H9 (cell line): ENCODE results near the gene ARHGEF2. TPM values are rescaled to one million over a fixed set of nuclear protein-coding genes. Genes with fewer than 3 reads are reported as not detected.

Experiments
- DNase-seq: peaks from one replicate; pipeline ENCODE4 v3.0.0-alpha.2; 2017
- H2AFZ ChIP-seq: one replicate; pipeline ENCODE4 v1.6.1; 2013; ENCODE audit warnings: mild to moderate bottlenecking, low read length, control low read depth, moderate library complexity
- H2AK5ac ChIP-seq: 2 replicates; pipeline ENCODE4 v1.6.1; 2013; ENCODE audit warnings: low read length, control low read depth, mixed read lengths; ENCODE audit not compliant: insufficient read length
- H2BK120ac ChIP-seq: one replicate; pipeline ENCODE4 v1.6.1; 2013; ENCODE audit warnings: low read depth, mild to moderate bottlenecking, low read length, control low read depth, inconsistent platforms; ENCODE audit not compliant: poor library complexity, severe bottlenecking
- H2BK12ac ChIP-seq: 2 replicates; pipeline ENCODE4 v1.6.1; 2013; ENCODE audit warnings: low read length, control low read depth, mixed read lengths, low read depth; ENCODE audit not compliant: insufficient read length
- H2BK15ac ChIP-seq: 2 replicates; pipeline ENCODE4 v1.6.1; 2013; ENCODE audit warnings: low read depth, low read length, control low read depth
- H2BK20ac ChIP-seq: one replicate; pipeline ENCODE4 v1.6.1; 2013; ENCODE audit warnings: low read depth, mild to moderate bottlenecking, low read length, control low read depth, inconsistent platforms; ENCODE audit not compliant: poor library complexity, severe bottlenecking
- H2BK5ac ChIP-seq: 2 replicates; pipeline ENCODE4 v1.6.1; 2013; ENCODE audit warnings: low read length, control low read depth, mixed read lengths; ENCODE audit not compliant: insufficient read length
- H3K14ac ChIP-seq: 2 replicates; pipeline ENCODE4 v1.6.1; 2013; ENCODE audit warnings: low read length, control low read depth; ENCODE audit not compliant: insufficient read depth
- H3K18ac ChIP-seq: 2 replicates; pipeline ENCODE4 v1.6.1; 2013; ENCODE audit warnings: low read depth, mild to moderate bottlenecking, mixed read lengths, low read length, control low read depth; ENCODE audit not compliant: insufficient read length
- H3K23ac ChIP-seq: 2 replicates; pipeline ENCODE4 v1.6.1; 2013; ENCODE audit warnings: low read length, control low read depth, mixed read lengths, low read depth; ENCODE audit not compliant: insufficient read length
- H3K23me2 ChIP-seq: 2 replicates; pipeline ENCODE4 v1.6.1; 2013; ENCODE audit warnings: low read depth, mild to moderate bottlenecking, mixed read lengths, low read length, control low read depth; ENCODE audit not compliant: insufficient read length, poor library complexity, severe bottlenecking
- H3K27ac ChIP-seq: 2 replicates; pipeline ENCODE4 v1.5.1; 2013; ENCODE audit warnings: low read length, control low read depth, mixed read lengths, low read depth; ENCODE audit not compliant: insufficient read length
- H3K27me3 ChIP-seq: 2 replicates; pipeline ENCODE4 v1.6.1; 2013; ENCODE audit warnings: low read length, control low read depth, inconsistent platforms; ENCODE audit not compliant: insufficient read depth
- H3K4ac ChIP-seq: 2 replicates; pipeline ENCODE4 v1.6.1; 2013; ENCODE audit warnings: low read depth, mild to moderate bottlenecking, control low read depth, inconsistent platforms, low read length, moderate library complexity
- H3K4me1 ChIP-seq: 2 replicates; pipeline ENCODE4 v1.6.1; 2013; ENCODE audit warnings: low read length, control low read depth, inconsistent platforms; ENCODE audit not compliant: insufficient read depth
- H3K4me2 ChIP-seq: 2 replicates; pipeline ENCODE4 v1.6.1; 2013; ENCODE audit warnings: low read length, control low read depth, mixed read lengths; ENCODE audit not compliant: insufficient read length, insufficient read depth
- H3K56ac ChIP-seq: 2 replicates; pipeline ENCODE4 v1.6.1; 2013; ENCODE audit warnings: low read depth, mild to moderate bottlenecking, mixed read lengths, low read length, control low read depth; ENCODE audit not compliant: insufficient read length
- H3K79me1 ChIP-seq: 2 replicates; pipeline ENCODE4 v1.6.1; 2013; ENCODE audit warnings: low read depth, mild to moderate bottlenecking, moderate library complexity, low read length, control low read depth, inconsistent platforms; ENCODE audit not compliant: insufficient read depth, poor library complexity, severe bottlenecking
- H3K79me2 ChIP-seq: 2 replicates; pipeline ENCODE4 v1.6.1; 2013; ENCODE audit warnings: low read length, control low read depth, inconsistent platforms; ENCODE audit not compliant: insufficient read depth
- H3K9ac ChIP-seq: 2 replicates; pipeline ENCODE4 v1.6.1; 2013; ENCODE audit warnings: low read length, control low read depth, mixed read lengths; ENCODE audit not compliant: insufficient read length; ENCODE audit errors: extremely low read depth
- H3K9me3 ChIP-seq: one replicate; pipeline ENCODE4 v1.6.1; 2013; ENCODE audit warnings: low read depth, low read length, inconsistent platforms; ENCODE audit not compliant: control insufficient read depth
- H3T11ph ChIP-seq: one replicate; pipeline ENCODE4 v1.6.1; 2013; ENCODE audit warnings: mild to moderate bottlenecking, low read length, control low read depth, inconsistent platforms
- H4K20me1 ChIP-seq: one replicate; pipeline ENCODE4 v1.6.1; 2013; ENCODE audit not compliant: control insufficient read depth, insufficient read length, insufficient read depth
- H4K5ac ChIP-seq: 2 replicates; pipeline ENCODE4 v1.6.1; 2013; ENCODE audit warnings: low read depth, mild to moderate bottlenecking, mixed read lengths, low read length, control low read depth; ENCODE audit not compliant: insufficient read length
- H4K8ac ChIP-seq: replicated peaks from 2 replicates; pipeline ENCODE4 v1.6.1; 2013; ENCODE audit warnings: low read length, control low read depth, mixed read lengths, low read depth; ENCODE audit not compliant: insufficient read length
- H4K91ac ChIP-seq: 2 replicates; pipeline ENCODE4 v1.6.1; 2013; ENCODE audit warnings: low read depth, mild to moderate bottlenecking, moderate library complexity, mixed read lengths, low read length, control low read depth; ENCODE audit not compliant: insufficient read length
- H3K27ac Mint-ChIP-seq, 3 experiments: 2 replicates in 2 of 3; 3 replicates in 1 of 3; pipeline ENCODE4 v1.8.0; 2020 to 2021; ENCODE audit warnings: mixed read lengths in 3 of 3, mild to moderate bottlenecking in 1 of 3, moderate library complexity in 1 of 3
- H3K27me3 Mint-ChIP-seq: 2 replicates; pipeline ENCODE4 v1.8.0; 2021; ENCODE audit warnings: low read depth, mild to moderate bottlenecking, moderate library complexity, mixed read lengths
- H3K36me3 Mint-ChIP-seq, 3 experiments: 2 replicates in 2 of 3; 3 replicates in 1 of 3; pipeline ENCODE4 v1.8.0; 2020 to 2021; ENCODE audit warnings: low read depth in 3 of 3, mixed read lengths in 3 of 3; ENCODE audit not compliant: insufficient read depth in 1 of 3
- H3K4me1 Mint-ChIP-seq, 2 experiments: 2 replicates each; pipeline ENCODE4 v1.8.0; 2020; ENCODE audit warnings: mixed read lengths in 2 of 2
- H3K4me3 Mint-ChIP-seq, 2 experiments: 2 replicates in 1 of 2; 3 replicates in 1 of 2; pipeline ENCODE4 v1.8.0; 2020 to 2021; ENCODE audit warnings: mild to moderate bottlenecking in 2 of 2, mixed read lengths in 2 of 2, moderate library complexity in 1 of 2
- H3K9me3 Mint-ChIP-seq, 2 experiments: 2 replicates in 1 of 2; 3 replicates in 1 of 2; pipeline ENCODE4 v1.8.0; 2020; ENCODE audit warnings: mild to moderate bottlenecking in 2 of 2, mixed read lengths in 2 of 2, moderate library complexity in 1 of 2
- CTCF ChIP-seq: fragments of 200-600 bp; sonication (generic); conservative IDR thresholded peaks from 3 replicates; pipeline ENCODE4 v1.8.0; 2021; ENCODE audit warnings: antibody characterized with exemption, mild to moderate bottlenecking
- WGBS: extraction: QIAGEN DNeasy Blood & Tissue Kit; methylation state at CpG from one replicate; pipeline ENCODE4 v1.1.7; 2013; ENCODE audit warnings: missing lambda C conversion rate, low lambda C conversion rate, mixed read lengths; ENCODE audit not compliant: insufficient read length; ENCODE audit errors: extremely low coverage; 5-methylcytosine and 5-hydroxymethylcytosine counted together
- total RNA-seq: library from RNA; stranded (reverse); gene quantifications from 2 replicates; pipeline ENCODE4 v1.2.1, GENCODE V29; 2021

The ARHGEF2 gene
- total RNA-seq, 1 experiment from 2014 or later: 111 TPM

GRCh38 chr1:155975375-155976061 lies 2.8 kb downstream of the ARHGEF2 start:
- H3K27ac Mint-ChIP-seq: peak overlapping the region; percentile 45 to 87 (median 86)
- Histone ChIP-seq H4K8ac (no peak overlapping the region), H2BK15ac (no peak overlapping the region), H3K27me3 (no peaks in the 10 kb centered on the region), H4K5ac (no peak overlapping the region), H3K4ac (no peak overlapping the region), H2BK12ac (no peak overlapping the region), H2AFZ (no peak overlapping the region), H2AK5ac (no peak overlapping the region), H3K4me1 (peaks cover 18% of the 10 kb centered on the region), H4K20me1 (peaks cover 9% of the 10 kb centered on the region), H3K56ac (no peak overlapping the region), H3K23ac (no peak overlapping the region), H2BK5ac (no peak overlapping the region), H2BK20ac (no peak overlapping the region), H3K79me2 (peaks cover 35% of the 10 kb centered on the region), H3K27ac (no peak overlapping the region), H3K79me1 (peaks cover 9% of the 10 kb centered on the region), H3K14ac (peak overlapping the region; percentile 46; the same call in 1 of the 2 replicates), H4K91ac (no peak overlapping the region), H3K9me3 (no peaks in the 10 kb centered on the region), H3K23me2 (peaks cover 28% of the 10 kb centered on the region), H3T11ph (no peak overlapping the region), H3K4me2 (peak overlapping the region; percentile 81), H3K18ac (no peak overlapping the region), H3K9ac (no peak overlapping the region), H2BK120ac (no peak overlapping the region)
- TF ChIP-seq CTCF: no peak
- 100% methylated on average over 1 of the region's 4 CpGs for WGBS
- no peaks in the 10 kb centered on the region for H3K27me3 Mint-ChIP-seq
- H3K36me3 Mint-ChIP-seq: peaks cover 2 to 16% (median 14%) of the 10 kb centered on the region in 3 experiments; a peak in 6 of 7 replicates
- peaks cover 73 to 85% of the 10 kb centered on the region in 2 experiments for H3K4me1 Mint-ChIP-seq
- DNase-seq: no peak
- H3K9me3 Mint-ChIP-seq: no peaks in the 10 kb centered on the region
- H3K4me3 Mint-ChIP-seq: peak overlapping the region; percentile 90 to 92
